Vagina (tissue), 2 donors: ENCODE measurements around the gene SLC39A6.

Experiments used
- POLR2A ChIP-seq, 2 donors: fragments of 450-650 bp; IDR thresholded peaks; one replicate each; pipeline ENCODE4 v1.6.1; 2017; ENCODE audit warnings: antibody characterized with exemption in 2 of 2, mild to moderate bottlenecking in 2 of 2, moderate library complexity in 2 of 2
- TF ChIP-seq, protein P1 (sequence below), 3 experiments: fragments of 450-650 bp in 2 of 3; fragments of 200-600 bp in 1 of 3; sonication (generic) in 1 of 3; IDR thresholded peaks; one replicate each; pipeline ENCODE4 v1.5.1; 2017 to 2019; ENCODE audit warnings: antibody characterized with exemption in 3 of 3, mild to moderate bottlenecking in 2 of 3, moderate library complexity in 2 of 3

DNA sequence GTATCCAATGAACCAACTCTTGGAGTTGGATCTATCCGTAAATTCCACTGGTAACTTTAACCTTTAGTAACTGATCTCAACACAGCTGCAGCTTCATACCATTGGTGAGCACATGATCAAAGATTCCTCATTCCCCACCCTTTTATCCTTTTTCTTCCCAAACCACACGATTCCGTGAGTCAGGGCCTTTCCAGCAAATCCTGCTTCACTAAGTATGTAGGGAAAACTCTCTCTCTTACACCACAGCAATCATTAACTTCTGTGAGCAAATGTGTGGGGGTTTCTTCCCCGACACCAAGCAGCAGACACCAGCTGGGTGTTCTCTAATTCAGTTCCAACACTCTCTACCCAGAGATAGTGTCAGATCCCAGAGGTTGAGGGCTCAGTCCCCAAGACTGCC is 24.1 kb upstream of the SLC39A6 start:
- TF ChIP-seq POLR2A (IDR thresholded peaks at IDR 0.05) = no peak
- TF ChIP-seq, protein P1, sequence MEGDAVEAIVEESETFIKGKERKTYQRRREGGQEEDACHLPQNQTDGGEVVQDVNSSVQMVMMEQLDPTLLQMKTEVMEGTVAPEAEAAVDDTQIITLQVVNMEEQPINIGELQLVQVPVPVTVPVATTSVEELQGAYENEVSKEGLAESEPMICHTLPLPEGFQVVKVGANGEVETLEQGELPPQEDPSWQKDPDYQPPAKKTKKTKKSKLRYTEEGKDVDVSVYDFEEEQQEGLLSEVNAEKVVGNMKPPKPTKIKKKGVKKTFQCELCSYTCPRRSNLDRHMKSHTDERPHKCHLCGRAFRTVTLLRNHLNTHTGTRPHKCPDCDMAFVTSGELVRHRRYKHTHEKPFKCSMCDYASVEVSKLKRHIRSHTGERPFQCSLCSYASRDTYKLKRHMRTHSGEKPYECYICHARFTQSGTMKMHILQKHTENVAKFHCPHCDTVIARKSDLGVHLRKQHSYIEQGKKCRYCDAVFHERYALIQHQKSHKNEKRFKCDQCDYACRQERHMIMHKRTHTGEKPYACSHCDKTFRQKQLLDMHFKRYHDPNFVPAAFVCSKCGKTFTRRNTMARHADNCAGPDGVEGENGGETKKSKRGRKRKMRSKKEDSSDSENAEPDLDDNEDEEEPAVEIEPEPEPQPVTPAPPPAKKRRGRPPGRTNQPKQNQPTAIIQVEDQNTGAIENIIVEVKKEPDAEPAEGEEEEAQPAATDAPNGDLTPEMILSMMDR (IDR thresholded peaks at IDR 0.05) = no peak
